HG02981 (cell line): ENCODE data around the gene MTAP.
"Not testable (repeated sequence)": the region's sequence is repeated elsewhere in the genome, so short reads cannot be mapped to it uniquely, and the experiment has no call there.

ENCODE experiments used
- ATAC-seq: cut with Tn5 transposase; IDR thresholded peaks from one replicate; pipeline ENCODE4 v1.9.1; 2021; ENCODE audit warnings: mild to moderate bottlenecking, moderate library complexity; ENCODE audit not compliant: unreplicated experiment

Gene MTAP

GRCh38 chr9:21906213-21906612 lies 103.8 kb downstream of the MTAP start:
- no peak for ATAC-seq

GRCh38 chr9:21906881-21907280 lies 104.4 kb downstream of the MTAP start:
- ATAC-seq, result no peak

- peak; percentile 83 for ATAC-seq
Observed at GRCh38 chr9:21919377-21920362, 117.2 kb downstream of the MTAP start.

- ATAC-seq, result no peak
Observed at GRCh38 chr9:21923694-21924093, 121.3 kb downstream of the MTAP start.

- no peak for ATAC-seq
Observed at GRCh38 chr9:21927752-21928151, 125.3 kb downstream of the MTAP start.

- no peak for ATAC-seq
Observed at GRCh38 chr9:21931428-21931827, 129.0 kb downstream of the MTAP start.

- ATAC-seq, result no peak
Observed at GRCh38 chr9:21933281-21933680, 130.8 kb downstream of the MTAP start.

- ATAC-seq, result no peak
Observed at GRCh38 chr9:21933865-21934264, 131.4 kb downstream of the MTAP start.

GRCh38 chr9:21935631-21936030 lies 133.2 kb downstream of the MTAP start:
- ATAC-seq, result no peak

GRCh38 chr9:21936161-21936560 lies 133.7 kb downstream of the MTAP start:
- no peak for ATAC-seq

GRCh38 chr9:21941337-21941995 lies 139.0 kb downstream of the MTAP start:
- no peak for ATAC-seq

- no peak for ATAC-seq
Observed at GRCh38 chr9:21943464-21943863, 141.0 kb downstream of the MTAP start.

GRCh38 chr9:21945606-21946005 lies 143.2 kb downstream of the MTAP start:
- ATAC-seq, result no peak

- ATAC-seq, result no peak
Observed at GRCh38 chr9:21958833-21959232, 156.4 kb downstream of the MTAP start.

- not testable (repeated sequence) for ATAC-seq
Observed at GRCh38 chr9:21959268-21959667, 156.8 kb downstream of the MTAP start.

- no peak for ATAC-seq
Observed at GRCh38 chr9:21961569-21961968, 159.1 kb downstream of the MTAP start.

- ATAC-seq, result peak; percentile 46
Observed at GRCh38 chr9:21964925-21965385, 162.5 kb downstream of the MTAP start.

GRCh38 chr9:21965401-21965951 lies 163.0 kb downstream of the MTAP start:
- peak; percentile 73 for ATAC-seq

- no peak for ATAC-seq
Observed at GRCh38 chr9:21966140-21966851, 163.9 kb downstream of the MTAP start.

GRCh38 chr9:21967169-21967568 lies 164.7 kb downstream of the MTAP start:
- ATAC-seq, result no peak

GRCh38 chr9:21967702-21968101 lies 165.3 kb downstream of the MTAP start:
- ATAC-seq, result no peak
